ENCODE data around the gene SCAPER.

- no peak for TF ChIP-seq FOXA1 (IDR thresholded peaks at IDR 0.05)
- TF ChIP-seq, protein P1, sequence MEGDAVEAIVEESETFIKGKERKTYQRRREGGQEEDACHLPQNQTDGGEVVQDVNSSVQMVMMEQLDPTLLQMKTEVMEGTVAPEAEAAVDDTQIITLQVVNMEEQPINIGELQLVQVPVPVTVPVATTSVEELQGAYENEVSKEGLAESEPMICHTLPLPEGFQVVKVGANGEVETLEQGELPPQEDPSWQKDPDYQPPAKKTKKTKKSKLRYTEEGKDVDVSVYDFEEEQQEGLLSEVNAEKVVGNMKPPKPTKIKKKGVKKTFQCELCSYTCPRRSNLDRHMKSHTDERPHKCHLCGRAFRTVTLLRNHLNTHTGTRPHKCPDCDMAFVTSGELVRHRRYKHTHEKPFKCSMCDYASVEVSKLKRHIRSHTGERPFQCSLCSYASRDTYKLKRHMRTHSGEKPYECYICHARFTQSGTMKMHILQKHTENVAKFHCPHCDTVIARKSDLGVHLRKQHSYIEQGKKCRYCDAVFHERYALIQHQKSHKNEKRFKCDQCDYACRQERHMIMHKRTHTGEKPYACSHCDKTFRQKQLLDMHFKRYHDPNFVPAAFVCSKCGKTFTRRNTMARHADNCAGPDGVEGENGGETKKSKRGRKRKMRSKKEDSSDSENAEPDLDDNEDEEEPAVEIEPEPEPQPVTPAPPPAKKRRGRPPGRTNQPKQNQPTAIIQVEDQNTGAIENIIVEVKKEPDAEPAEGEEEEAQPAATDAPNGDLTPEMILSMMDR (IDR thresholded peaks at IDR 0.05; ENCODE audit: low read depth, low read length, missing input control) = no peak
- no peak for TF ChIP-seq RAD21 (IDR thresholded peaks at IDR 0.05)
- TF ChIP-seq EGR1 (IDR thresholded peaks at IDR 0.05; ENCODE audit: low read depth in 2 of 2) = no peak
- no peak for TF ChIP-seq ATF3 (IDR thresholded peaks at IDR 0.05)
- no peak for TF ChIP-seq JUND (IDR thresholded peaks at IDR 0.05)
- TF ChIP-seq SP1 (IDR thresholded peaks at IDR 0.05) = no peak
- no peak for TF ChIP-seq GABPA (IDR thresholded peaks at IDR 0.05 in 1 of 2, conservative IDR thresholded peaks at IDR 0.05 in 1 of 2)
- TF ChIP-seq, protein P2, sequence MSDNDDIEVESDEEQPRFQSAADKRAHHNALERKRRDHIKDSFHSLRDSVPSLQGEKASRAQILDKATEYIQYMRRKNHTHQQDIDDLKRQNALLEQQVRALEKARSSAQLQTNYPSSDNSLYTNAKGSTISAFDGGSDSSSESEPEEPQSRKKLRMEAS (IDR thresholded peaks at IDR 0.05) = no peak
- TF ChIP-seq ZBTB33 (IDR thresholded peaks at IDR 0.05) = no peak
- no peak for TF ChIP-seq NR2F2 (IDR thresholded peaks at IDR 0.05)
Observed at GRCh38 chr15:76898102-76898501, 7.0 kb downstream of the SCAPER start.
